ENCODE data around the gene HMOX2.

HMOX2 gene

GRCh38 chr16:4463522-4464163 lies 12.6 kb upstream of the HMOX2 start:
- no peak for DNase-seq (ENCODE audit: low read depth in 4 of 4, low spot score in 1 of 4)

GRCh38 chr16:4465977-4466779 lies 10.0 kb upstream of the HMOX2 start:
- peak in 3 of 4 experiments; percentile 9 to 24 (median 15) for DNase-seq (ENCODE audit: low read depth in 4 of 4, low spot score in 1 of 4)

GRCh38 chr16:4467916-4468315 lies 8.3 kb upstream of the HMOX2 start:
- no peak for DNase-seq (ENCODE audit: low read depth in 4 of 4, low spot score in 1 of 4)

- no peak for DNase-seq (ENCODE audit: low read depth in 4 of 4, low spot score in 1 of 4)
Observed at GRCh38 chr16:4468972-4469371, 7.2 kb upstream of the HMOX2 start.

- no peak for DNase-seq (ENCODE audit: low read depth in 4 of 4, low spot score in 1 of 4)
Observed at GRCh38 chr16:4471869-4472268, 4.3 kb upstream of the HMOX2 start.

- no peak for DNase-seq (ENCODE audit: low read depth in 4 of 4, low spot score in 1 of 4)
Observed at GRCh38 chr16:4472880-4473279, 3.3 kb upstream of the HMOX2 start.

- DNase-seq (ENCODE audit: low read depth in 4 of 4, low spot score in 1 of 4): peak; percentile 44 to 86 (median 70)
Observed at GRCh38 chr16:4474192-4474961, 1.8 kb upstream of the HMOX2 start, which contains the start of gene NMRAL1. Gene NMRAL1 (minus strand): TSS chr16:4474625. CDS start chr16:4474132, 493 bp downstream.

- DNase-seq (ENCODE audit: low read depth in 4 of 4, low spot score in 1 of 4): no peak
Observed at GRCh38 chr16:4477966-4478365, 1.8 kb downstream of the HMOX2 start.

- no peak for DNase-seq (ENCODE audit: low read depth in 4 of 4, low spot score in 1 of 4)
Observed at GRCh38 chr16:4481526-4481925, 5.3 kb downstream of the HMOX2 start.

GRCh38 chr16:4481963-4482362 lies 5.8 kb downstream of the HMOX2 start:
- no peak for DNase-seq (ENCODE audit: low read depth in 4 of 4, low spot score in 1 of 4)

GRCh38 chr16:4486126-4486893 lies 10.1 kb downstream of the HMOX2 start:
- DNase-seq (ENCODE audit: low read depth in 4 of 4, low spot score in 1 of 4): no peak

- DNase-seq (ENCODE audit: low read depth in 4 of 4, low spot score in 1 of 4): no peak
Observed at GRCh38 chr16:4487955-4488498, 11.8 kb downstream of the HMOX2 start.

- no peak for DNase-seq (ENCODE audit: low read depth in 4 of 4, low spot score in 1 of 4)
Observed at GRCh38 chr16:4488499-4488967, 12.3 kb downstream of the HMOX2 start.

- DNase-seq (ENCODE audit: low read depth in 4 of 4, low spot score in 1 of 4): no peak
Observed at GRCh38 chr16:4489030-4489429, 12.8 kb downstream of the HMOX2 start.

GRCh38 chr16:4491898-4492297 lies 15.7 kb downstream of the HMOX2 start:
- DNase-seq (ENCODE audit: low read depth in 4 of 4, low spot score in 1 of 4): no peak

- DNase-seq (ENCODE audit: low read depth in 4 of 4, low spot score in 1 of 4): no peak
Observed at GRCh38 chr16:4494746-4495490, 18.7 kb downstream of the HMOX2 start.

GRCh38 chr16:4495766-4496165 lies 19.6 kb downstream of the HMOX2 start:
- no peak for DNase-seq (ENCODE audit: low read depth in 4 of 4, low spot score in 1 of 4)

- no peak for DNase-seq (ENCODE audit: low read depth in 4 of 4, low spot score in 1 of 4)
Observed at GRCh38 chr16:4496305-4496704, 20.1 kb downstream of the HMOX2 start.

- no peak for DNase-seq (ENCODE audit: low read depth in 4 of 4, low spot score in 1 of 4)
Observed at GRCh38 chr16:4498546-4499195, 22.5 kb downstream of the HMOX2 start.

Data from stimulated activated CD4-positive, alpha-beta T cell treated with anti-CD3 and anti-CD28 coated beads, Interleukin-1b, Interleukin-23, amount 100 ng/mL, for 24 hours (primary cell).